ENCODE results near the gene TEN1.

DNA sequence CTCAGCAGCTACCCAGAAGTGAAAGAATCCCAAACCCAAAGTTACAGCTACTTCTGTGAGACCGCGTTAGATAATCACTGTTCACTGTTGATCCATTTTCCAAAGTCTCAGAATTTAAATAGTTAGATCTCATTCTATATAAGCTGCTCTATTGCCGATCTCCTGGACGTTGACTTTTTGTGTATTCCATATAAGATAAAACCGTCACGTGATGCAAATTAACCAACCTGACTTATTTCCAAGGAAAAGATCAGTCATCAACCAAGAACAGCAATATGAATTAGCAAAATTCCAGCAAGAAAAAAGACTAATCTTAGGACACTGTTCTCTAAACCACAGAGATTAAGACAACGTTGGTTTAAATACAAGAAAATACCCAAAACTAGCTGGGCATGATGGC is 8.4 kb upstream of the TEN1 start:
- no peak for TF ChIP-seq POLR2A (IDR thresholded peaks at IDR 0.05)
- TF ChIP-seq, protein P1, sequence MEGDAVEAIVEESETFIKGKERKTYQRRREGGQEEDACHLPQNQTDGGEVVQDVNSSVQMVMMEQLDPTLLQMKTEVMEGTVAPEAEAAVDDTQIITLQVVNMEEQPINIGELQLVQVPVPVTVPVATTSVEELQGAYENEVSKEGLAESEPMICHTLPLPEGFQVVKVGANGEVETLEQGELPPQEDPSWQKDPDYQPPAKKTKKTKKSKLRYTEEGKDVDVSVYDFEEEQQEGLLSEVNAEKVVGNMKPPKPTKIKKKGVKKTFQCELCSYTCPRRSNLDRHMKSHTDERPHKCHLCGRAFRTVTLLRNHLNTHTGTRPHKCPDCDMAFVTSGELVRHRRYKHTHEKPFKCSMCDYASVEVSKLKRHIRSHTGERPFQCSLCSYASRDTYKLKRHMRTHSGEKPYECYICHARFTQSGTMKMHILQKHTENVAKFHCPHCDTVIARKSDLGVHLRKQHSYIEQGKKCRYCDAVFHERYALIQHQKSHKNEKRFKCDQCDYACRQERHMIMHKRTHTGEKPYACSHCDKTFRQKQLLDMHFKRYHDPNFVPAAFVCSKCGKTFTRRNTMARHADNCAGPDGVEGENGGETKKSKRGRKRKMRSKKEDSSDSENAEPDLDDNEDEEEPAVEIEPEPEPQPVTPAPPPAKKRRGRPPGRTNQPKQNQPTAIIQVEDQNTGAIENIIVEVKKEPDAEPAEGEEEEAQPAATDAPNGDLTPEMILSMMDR (IDR thresholded peaks at IDR 0.05), result no peak

Data from vagina (tissue), 2 donors.